ENCODE results near the gene JUP.

The JUP gene

DNA sequence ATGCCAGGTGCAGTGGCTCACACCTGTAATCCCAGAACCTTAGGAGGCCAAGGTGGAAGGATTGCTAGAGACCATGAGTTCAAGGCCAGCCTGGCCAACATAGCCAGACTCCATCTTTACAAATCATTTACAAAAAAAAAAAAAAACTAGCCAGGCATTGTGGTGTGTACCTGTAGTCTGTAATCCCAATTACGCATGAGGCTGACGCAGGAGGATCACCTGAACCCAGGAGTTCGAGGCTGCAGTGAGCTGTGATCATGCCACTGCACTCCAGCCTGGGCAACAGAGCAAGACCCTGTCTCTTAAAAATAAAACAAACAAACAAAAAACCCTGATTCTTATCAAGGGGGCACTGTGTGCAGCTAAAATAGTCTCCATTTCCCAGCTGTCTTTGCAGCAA is 35.2 kb downstream of the JUP start:
- H3K27ac ChIP-seq = no peak overlapping the region
- H3K9me3 ChIP-seq (ENCODE audit: severe bottlenecking) = no peaks in the 10 kb centered on the region
- TF ChIP-seq, protein P1, sequence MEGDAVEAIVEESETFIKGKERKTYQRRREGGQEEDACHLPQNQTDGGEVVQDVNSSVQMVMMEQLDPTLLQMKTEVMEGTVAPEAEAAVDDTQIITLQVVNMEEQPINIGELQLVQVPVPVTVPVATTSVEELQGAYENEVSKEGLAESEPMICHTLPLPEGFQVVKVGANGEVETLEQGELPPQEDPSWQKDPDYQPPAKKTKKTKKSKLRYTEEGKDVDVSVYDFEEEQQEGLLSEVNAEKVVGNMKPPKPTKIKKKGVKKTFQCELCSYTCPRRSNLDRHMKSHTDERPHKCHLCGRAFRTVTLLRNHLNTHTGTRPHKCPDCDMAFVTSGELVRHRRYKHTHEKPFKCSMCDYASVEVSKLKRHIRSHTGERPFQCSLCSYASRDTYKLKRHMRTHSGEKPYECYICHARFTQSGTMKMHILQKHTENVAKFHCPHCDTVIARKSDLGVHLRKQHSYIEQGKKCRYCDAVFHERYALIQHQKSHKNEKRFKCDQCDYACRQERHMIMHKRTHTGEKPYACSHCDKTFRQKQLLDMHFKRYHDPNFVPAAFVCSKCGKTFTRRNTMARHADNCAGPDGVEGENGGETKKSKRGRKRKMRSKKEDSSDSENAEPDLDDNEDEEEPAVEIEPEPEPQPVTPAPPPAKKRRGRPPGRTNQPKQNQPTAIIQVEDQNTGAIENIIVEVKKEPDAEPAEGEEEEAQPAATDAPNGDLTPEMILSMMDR (IDR thresholded peaks at IDR 0.05; ENCODE audit: low read depth, low read length) = no peak
- H3K36me3 ChIP-seq = peaks cover 20% of the 10 kb centered on the region
- no peak overlapping the region for H3K4me3 ChIP-seq (ENCODE audit: low read depth, low read length)
- H3K27me3 ChIP-seq (ENCODE audit: insufficient read depth, low read depth, severe bottlenecking) = no peaks in the 10 kb centered on the region
- no peak for DNase-seq

DNA sequence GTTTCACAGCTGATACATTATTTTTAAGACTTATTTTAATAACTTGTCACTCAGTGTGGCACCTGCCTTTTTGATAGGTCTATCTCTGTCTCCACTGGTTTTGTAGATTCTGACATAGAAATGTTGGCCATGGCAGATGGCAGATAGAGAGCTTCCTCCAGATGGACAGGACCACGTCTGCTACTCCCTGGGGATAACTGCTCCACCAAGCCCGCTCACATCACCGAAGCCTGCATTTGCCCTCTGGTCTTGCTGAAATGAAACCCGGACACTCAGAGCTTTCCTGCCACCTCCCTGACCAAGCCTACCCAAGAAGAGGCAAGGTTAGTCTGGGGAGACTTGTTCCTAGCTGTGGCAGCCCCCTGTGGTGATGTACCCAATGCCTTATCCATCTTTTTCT is 35.6 kb downstream of the JUP start:
- Histone ChIP-seq H3K4me3 (ENCODE audit: low read depth, low read length) (no peak overlapping the region), H3K9me3 (ENCODE audit: severe bottlenecking) (no peaks in the 10 kb centered on the region), H3K27ac (no peak overlapping the region), H3K36me3 (peaks cover 17% of the 10 kb centered on the region), H3K27me3 (ENCODE audit: insufficient read depth, low read depth, severe bottlenecking) (no peaks in the 10 kb centered on the region)
- TF ChIP-seq, protein P1 (IDR thresholded peaks at IDR 0.05; ENCODE audit: low read depth, low read length) = no peak
- DNase-seq = peak; percentile 52

DNA sequence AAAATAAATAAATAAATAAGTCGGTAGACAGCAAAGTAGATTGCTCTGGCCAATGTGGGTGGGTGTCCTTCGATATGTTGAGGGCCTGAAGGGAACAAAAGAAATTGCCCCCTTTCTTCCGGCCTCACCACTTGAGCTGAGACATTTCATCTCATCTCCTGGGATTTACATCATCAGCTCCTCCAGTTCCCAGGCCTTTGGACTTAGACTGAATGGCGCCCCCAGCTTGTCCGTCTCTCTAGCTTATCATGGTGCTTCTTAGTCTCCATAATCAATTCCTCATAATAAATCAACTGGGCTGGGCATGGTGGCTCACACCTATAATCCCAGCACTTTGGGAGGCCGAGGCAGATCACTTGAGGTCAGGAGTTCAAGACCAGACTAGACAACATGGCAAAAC is 38.2 kb downstream of the JUP start:
- H3K27ac ChIP-seq = peak overlapping the region; percentile 20; the same call in 1 of the 2 replicates
- H3K27me3 ChIP-seq (ENCODE audit: insufficient read depth, low read depth, severe bottlenecking) = no peaks in the 10 kb centered on the region
- no peak overlapping the region for H3K4me3 ChIP-seq (ENCODE audit: low read depth, low read length)
- TF ChIP-seq, protein P1 (IDR thresholded peaks at IDR 0.05; ENCODE audit: low read depth, low read length) = no peak
- no peaks in the 10 kb centered on the region for H3K36me3 ChIP-seq
- no peaks in the 10 kb centered on the region for H3K9me3 ChIP-seq (ENCODE audit: severe bottlenecking)
- peak; percentile 59 for DNase-seq

DNA sequence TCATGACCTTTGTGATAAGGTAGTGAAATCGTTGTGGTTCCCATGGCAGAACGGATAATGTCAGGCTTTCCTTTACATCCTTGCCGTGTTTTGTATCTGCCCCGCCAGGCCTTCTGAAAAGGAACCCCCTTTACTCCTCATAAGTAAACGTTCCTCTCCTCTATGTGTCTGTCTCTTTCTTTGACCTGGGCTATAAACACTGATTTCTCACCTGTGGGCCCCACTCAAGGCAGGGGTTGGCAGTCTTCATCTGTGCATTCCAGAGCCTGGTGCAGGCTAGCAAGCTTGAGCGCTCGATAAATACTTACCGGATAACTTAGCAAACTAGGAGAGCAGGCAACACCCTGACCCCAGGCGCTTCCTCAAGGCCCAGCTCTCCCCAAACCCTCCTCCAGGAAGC is 44.8 kb downstream of the JUP start:
- DNase-seq = no peak
- H3K27ac ChIP-seq = no peak overlapping the region
- no peaks in the 10 kb centered on the region for H3K27me3 ChIP-seq (ENCODE audit: insufficient read depth, low read depth, severe bottlenecking)
- H3K36me3 ChIP-seq = no peaks in the 10 kb centered on the region
- H3K9me3 ChIP-seq (ENCODE audit: severe bottlenecking) = no peaks in the 10 kb centered on the region
- no peak overlapping the region for H3K4me3 ChIP-seq (ENCODE audit: low read depth, low read length)
- TF ChIP-seq, protein P1 (IDR thresholded peaks at IDR 0.05; ENCODE audit: low read depth, low read length) = no peak

DNA sequence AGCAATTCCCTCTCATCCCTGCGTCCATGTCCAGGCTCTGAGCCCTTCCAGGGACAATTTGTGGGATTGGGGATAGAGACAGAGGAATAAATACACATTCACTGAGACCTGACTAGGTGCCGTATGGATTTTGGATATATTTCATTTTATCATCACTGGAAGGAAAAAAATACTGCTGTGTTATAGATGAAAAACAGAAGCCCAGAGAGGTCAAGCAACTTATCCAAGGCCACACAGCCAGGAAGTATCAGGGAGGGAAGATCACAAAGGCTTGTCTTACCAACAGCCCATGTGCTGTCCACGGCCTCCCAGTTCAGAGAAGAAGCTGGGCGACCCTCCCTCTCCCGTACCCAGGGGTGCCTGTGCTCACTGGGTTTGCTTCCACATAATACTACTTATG is 46.0 kb downstream of the JUP start:
- TF ChIP-seq, protein P1 (IDR thresholded peaks at IDR 0.05; ENCODE audit: low read depth, low read length) = no peak
- Histone ChIP-seq H3K4me3 (ENCODE audit: low read depth, low read length) (no peak overlapping the region), H3K27ac (no peak overlapping the region), H3K36me3 (no peaks in the 10 kb centered on the region), H3K9me3 (ENCODE audit: severe bottlenecking) (no peaks in the 10 kb centered on the region), H3K27me3 (ENCODE audit: insufficient read depth, low read depth, severe bottlenecking) (peaks cover 5% of the 10 kb centered on the region)
- DNase-seq = no peak

DNA sequence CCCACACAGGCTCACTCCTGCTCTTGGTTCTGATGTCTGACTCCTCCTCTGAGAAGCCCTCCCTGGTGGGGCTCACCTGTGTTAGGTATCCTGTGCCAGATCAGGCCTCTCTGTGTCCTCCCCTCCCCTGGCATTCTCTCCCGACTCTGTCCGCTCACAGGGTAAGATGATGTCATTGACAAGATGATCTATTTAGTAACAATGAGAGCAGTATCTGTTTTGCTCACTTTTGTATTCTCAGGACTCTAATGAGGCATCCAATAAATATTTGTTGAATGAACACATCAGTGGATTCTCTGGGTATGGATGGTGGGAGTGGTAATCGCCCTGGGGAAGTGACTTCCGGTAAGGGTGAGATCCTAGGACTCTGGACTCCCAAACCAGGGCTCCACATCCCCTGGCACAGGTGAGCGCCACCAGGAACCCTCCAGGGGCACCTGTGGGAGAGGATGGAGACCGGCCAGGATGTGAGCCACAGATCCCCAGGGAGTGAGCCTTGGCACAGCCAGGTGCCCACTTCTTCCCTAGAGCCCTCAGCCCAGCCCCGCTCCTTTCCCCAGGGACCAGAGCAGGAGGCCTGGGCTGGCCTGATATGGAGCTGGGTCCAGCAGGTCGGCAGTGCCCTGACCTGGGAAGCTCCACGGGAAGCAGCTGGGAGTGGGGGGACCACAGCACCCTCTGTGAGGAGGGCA is 46.7 kb downstream of the JUP start:
- no peak overlapping the region for H3K27ac ChIP-seq
- no peak overlapping the region for H3K4me3 ChIP-seq (ENCODE audit: low read depth, low read length)

More for the DNA sequence above, 46.7 kb downstream of the JUP start:
- Histone ChIP-seq H3K9me3 (ENCODE audit: severe bottlenecking) (no peaks in the 10 kb centered on the region), H3K27me3 (ENCODE audit: insufficient read depth, low read depth, severe bottlenecking) (peaks cover 12% of the 10 kb centered on the region), H3K36me3 (no peaks in the 10 kb centered on the region)
- TF ChIP-seq, protein P1 (IDR thresholded peaks at IDR 0.05; ENCODE audit: low read depth, low read length) = no peak
- DNase-seq = no peak
